Fibroblast of the aortic adventitia (primary cell): ENCODE data around the gene RNF144A. TPM values are rescaled to one million over a fixed set of nuclear protein-coding genes. Genes with fewer than 3 reads are reported as not detected.

Experiments used
- DNase-seq: peaks from one replicate; pipeline ENCODE4 v3.0.0-alpha.2; 2010; ENCODE audit warnings: low read depth
- H3K4me3 ChIP-seq: 2 replicates; pipeline ENCODE4 v1.5.1; 2011; ENCODE audit warnings: low read depth, mild to moderate bottlenecking, control low read depth, low read length, moderate library complexity
- total RNA-seq: library from RNA; depleted of rRNA; stranded (reverse); fragments of >200 nt; gene quantifications from 2 replicates; pipeline ENCODE4 v1.2.3, GENCODE V29; 2012; ENCODE audit warnings: low replicate concordance
- TF ChIP-seq, protein P1 (sequence below): IDR thresholded peaks from 2 replicates; pipeline ENCODE4 v1.5.1; 2011; ENCODE audit warnings: mild to moderate bottlenecking, low read length, control low read depth, inconsistent platforms; ENCODE audit not compliant: insufficient read depth

RNF144A gene
- total RNA-seq, 1 donor, result 10.8 TPM

- DNase-seq, result no peak
- TF ChIP-seq, protein P1, sequence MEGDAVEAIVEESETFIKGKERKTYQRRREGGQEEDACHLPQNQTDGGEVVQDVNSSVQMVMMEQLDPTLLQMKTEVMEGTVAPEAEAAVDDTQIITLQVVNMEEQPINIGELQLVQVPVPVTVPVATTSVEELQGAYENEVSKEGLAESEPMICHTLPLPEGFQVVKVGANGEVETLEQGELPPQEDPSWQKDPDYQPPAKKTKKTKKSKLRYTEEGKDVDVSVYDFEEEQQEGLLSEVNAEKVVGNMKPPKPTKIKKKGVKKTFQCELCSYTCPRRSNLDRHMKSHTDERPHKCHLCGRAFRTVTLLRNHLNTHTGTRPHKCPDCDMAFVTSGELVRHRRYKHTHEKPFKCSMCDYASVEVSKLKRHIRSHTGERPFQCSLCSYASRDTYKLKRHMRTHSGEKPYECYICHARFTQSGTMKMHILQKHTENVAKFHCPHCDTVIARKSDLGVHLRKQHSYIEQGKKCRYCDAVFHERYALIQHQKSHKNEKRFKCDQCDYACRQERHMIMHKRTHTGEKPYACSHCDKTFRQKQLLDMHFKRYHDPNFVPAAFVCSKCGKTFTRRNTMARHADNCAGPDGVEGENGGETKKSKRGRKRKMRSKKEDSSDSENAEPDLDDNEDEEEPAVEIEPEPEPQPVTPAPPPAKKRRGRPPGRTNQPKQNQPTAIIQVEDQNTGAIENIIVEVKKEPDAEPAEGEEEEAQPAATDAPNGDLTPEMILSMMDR, result no peak
- H3K4me3 ChIP-seq, result no peak overlapping the region
These were observed 110.9 kb downstream of the RNF144A start for GRCh38 chr2:7027956-7028655.

DNA sequence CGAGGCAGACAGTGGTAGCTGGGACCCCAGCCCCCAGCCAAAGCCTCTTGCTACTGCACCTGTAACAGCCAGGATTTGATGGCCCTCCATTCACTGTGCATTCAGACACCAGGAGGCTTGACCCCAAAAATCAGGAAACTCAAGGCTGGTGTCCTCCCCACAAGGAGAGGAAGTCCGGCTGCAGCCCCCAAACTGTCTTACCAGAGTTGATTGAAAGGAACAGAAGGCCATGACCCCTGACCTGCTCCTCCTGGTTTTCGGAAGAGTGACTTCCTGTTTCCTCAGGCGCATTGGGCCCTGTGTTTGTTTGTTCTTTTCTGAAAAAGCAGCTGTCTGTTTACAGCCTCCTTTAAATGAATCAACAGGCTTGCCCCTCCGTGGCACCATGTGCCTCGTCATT lies 111.6 kb downstream of the RNF144A start:
- no peak overlapping the region for H3K4me3 ChIP-seq
- TF ChIP-seq, protein P1, result no peak
- DNase-seq, result no peak

GRCh38 chr2:7029291-7030059 lies 112.3 kb downstream of the RNF144A start:
- TF ChIP-seq, protein P1, result no peak
- no peak overlapping the region for H3K4me3 ChIP-seq
- DNase-seq, result no peak

DNA sequence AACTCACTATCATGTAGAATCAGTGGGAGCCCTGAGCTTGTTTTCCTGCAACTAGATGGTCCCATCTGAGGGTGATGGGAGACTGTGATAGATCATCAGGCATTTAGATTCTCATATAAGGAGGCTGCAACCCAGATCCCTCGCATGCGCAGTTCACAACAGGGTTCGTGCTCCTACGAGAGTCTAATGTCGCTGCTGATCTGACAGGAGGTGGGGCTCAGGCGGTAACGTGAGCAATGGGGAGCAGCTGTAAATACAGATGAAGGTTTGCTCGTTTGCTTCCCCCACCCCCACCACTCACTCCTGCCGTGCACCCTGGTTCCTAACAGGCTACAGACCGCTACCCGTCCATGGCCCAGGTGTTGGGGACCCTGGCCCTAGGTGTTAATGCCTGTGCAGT lies 113.6 kb downstream of the RNF144A start:
- no peak for DNase-seq
- TF ChIP-seq, protein P1, result no peak

GRCh38 chr2:7031547-7032245 lies 114.5 kb downstream of the RNF144A start:
- no peak for DNase-seq
- no peak overlapping the region for H3K4me3 ChIP-seq
- TF ChIP-seq, protein P1, result no peak

More for the DNA sequence above, 113.6 kb downstream of the RNF144A start:
- H3K4me3 ChIP-seq, result no peak overlapping the region

DNA sequence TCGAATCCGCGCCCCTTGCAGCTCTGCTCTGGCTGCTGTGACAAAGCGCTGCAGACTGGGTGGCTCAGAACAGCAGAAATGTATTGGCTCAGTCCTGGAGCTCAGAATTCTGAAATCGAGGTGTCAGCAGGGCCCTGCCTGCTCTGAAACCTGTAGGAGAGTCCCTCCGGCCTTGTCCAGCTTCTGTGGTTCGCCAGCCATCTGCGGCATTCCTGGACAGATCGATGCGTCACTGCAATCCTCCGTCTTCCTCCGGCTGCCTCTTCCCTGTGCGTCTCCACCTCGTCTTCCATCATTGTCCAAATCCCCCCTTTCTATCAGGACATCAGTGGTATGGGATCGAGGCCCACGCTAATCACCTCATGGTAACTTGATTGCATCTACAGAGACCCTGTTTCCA lies 115.2 kb downstream of the RNF144A start:
- DNase-seq, result no peak
- TF ChIP-seq, protein P1, result no peak
- no peak overlapping the region for H3K4me3 ChIP-seq
